Dendritic cell treated with granulocyte-macrophage colony-stimulating factor and Interleukin-4, amounts not matched to agents 40 ng/mL and 50 ng/mL, for 4 days (primary cell): ENCODE data around the gene GPRIN2.
"Not testable (repeated sequence)": the region's sequence is repeated elsewhere in the genome, so short reads cannot be mapped to it uniquely, and the experiment has no call there.

Experiments
- H3K27ac Mint-ChIP-seq: one replicate; pipeline ENCODE4 v1.8.0; 2022; ENCODE audit warnings: mild to moderate bottlenecking, mixed read lengths
- H3K27me3 Mint-ChIP-seq: one replicate; pipeline ENCODE4 v1.8.0; 2022; ENCODE audit warnings: mild to moderate bottlenecking, mixed read lengths
- H3K36me3 Mint-ChIP-seq: one replicate; pipeline ENCODE4 v1.8.0; 2022; ENCODE audit warnings: low read depth, mixed read lengths
- H3K4me1 Mint-ChIP-seq: one replicate; pipeline ENCODE4 v1.8.0; 2022; ENCODE audit warnings: low read depth, mixed read lengths
- H3K4me3 Mint-ChIP-seq: one replicate; pipeline ENCODE4 v1.8.0; 2022; ENCODE audit warnings: mild to moderate bottlenecking, moderate library complexity, mixed read lengths
- H3K9me3 Mint-ChIP-seq: one replicate; pipeline ENCODE4 v1.8.0; 2022; ENCODE audit warnings: mixed read lengths
- intact Hi-C: fragments of 100-400 bp; cut with micrococcal nuclease; formaldehyde crosslinking; loops from one replicate; pipeline ENCODE4 v1.15.0; 2022

GPRIN2 gene

DNA sequence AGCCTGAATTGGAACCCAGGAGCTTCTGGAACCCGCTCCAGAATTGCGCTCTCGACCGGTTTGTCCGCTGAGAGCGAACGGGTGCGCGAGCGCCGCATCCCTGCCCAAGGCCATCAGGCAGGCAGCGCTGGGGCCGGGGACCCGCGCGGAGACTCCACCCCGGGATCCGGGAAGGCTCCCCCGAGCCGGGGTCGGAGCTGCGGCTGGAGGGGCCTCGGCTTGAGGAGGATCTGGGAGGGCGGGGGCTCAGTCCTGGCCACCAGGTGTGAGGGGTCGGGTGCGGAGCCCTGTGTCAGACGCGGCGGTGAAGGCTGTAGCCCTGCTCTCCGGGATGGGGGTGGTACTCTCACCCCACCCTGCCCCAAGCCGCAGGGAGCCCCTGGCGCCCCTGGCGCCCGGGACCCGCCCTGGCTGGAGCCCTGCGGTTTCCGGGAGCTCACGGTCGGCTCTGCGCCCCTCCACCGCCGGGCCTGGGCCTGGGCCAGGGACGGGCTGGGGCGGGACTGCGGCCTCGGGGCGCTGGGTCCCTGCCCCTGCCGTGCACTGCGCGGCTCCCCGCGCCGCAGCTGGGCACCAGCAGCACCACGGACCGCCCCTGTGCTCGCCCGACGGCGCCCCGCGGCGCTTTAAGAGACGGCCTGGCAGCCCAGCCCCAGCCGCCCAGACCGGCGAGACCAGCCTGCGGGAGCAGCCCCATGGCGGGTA, 22.2 kb upstream of the GPRIN2 start, which contains the start of gene SYT15:
Gene SYT15 (plus strand): TSS at position 655 of the 705 bp plus-strand sequence. CDS start 41 bp downstream, at position 696.
- peaks cover 10% of the 10 kb centered on the region for H3K27me3 Mint-ChIP-seq
- intact Hi-C loops, H3K4me1 Mint-ChIP-seq, H3K4me3 Mint-ChIP-seq, H3K36me3 Mint-ChIP-seq, H3K27ac Mint-ChIP-seq, H3K9me3 Mint-ChIP-seq: not testable (repeated sequence)

DNA sequence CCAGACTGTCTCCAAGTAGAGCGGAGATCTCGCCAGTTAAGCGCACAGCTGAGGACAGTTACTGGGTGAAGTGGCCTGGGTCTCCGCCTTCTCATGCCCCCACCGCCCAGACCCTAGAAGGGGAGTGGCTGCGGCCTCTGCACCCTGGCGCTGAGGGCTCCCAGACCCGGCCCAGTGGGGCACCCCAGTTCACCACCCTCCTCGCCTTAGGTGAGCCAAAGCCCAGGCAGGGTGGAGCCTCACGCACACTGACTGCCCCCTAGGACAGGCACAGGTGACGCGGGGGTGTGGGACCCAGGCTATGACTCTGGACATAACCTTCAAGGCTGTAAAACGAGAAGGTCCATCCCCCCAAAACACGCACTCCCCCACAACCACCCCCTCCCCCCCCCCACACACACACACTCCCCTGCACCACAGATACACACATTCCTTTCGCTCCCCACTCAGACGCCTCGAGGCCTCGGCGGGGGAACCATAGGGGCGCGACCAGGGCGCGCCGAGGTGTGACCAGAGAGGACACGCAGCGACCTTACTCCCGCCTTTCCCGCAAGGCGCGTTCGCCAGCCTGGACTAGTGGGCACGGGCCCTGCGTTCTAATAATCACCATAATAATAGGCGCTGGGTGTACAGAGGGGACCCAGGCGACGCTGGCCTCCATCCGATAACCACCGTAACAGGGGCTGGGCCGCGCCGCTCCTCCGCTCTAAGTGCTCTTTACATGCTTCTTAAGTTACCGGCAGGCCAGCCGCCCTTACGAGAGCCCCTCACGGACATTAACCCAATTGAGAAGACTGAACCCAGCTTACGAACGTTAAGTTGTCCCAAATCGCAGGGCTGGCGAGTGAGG, 21.4 kb upstream of the GPRIN2 start:
- H3K4me3 Mint-ChIP-seq: not testable (repeated sequence)

DNA sequence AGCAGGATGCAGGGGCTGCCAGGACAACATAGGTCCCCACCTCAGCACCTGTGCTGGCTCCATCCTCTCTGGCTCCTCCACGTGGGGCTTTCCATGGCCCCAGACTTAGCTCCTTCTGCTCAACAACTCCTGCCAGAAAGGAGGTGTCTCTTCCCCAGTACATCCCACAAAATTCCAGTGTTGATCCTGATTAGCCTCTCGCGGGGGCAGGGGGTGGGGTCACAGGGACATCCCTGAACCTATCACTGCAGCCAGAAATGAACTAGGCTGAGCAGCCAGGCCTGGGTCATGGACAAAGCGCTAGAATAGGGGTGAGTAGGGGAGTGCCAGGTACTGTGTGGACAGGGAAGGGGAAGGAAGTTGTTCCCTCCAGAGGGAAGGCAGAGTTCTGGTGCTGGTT, 17.4 kb upstream of the GPRIN2 start:
- H3K27ac Mint-ChIP-seq, H3K4me1 Mint-ChIP-seq, H3K4me3 Mint-ChIP-seq, H3K9me3 Mint-ChIP-seq, H3K36me3 Mint-ChIP-seq, intact Hi-C loops: not testable (repeated sequence)
- H3K27me3 Mint-ChIP-seq: peaks cover 16% of the 10 kb centered on the region

More for the DNA sequence above, 21.4 kb upstream of the GPRIN2 start:
- intact Hi-C loops, H3K27ac Mint-ChIP-seq, H3K9me3 Mint-ChIP-seq, H3K36me3 Mint-ChIP-seq, H3K4me1 Mint-ChIP-seq: not testable (repeated sequence)
- peaks cover 16% of the 10 kb centered on the region for H3K27me3 Mint-ChIP-seq

DNA sequence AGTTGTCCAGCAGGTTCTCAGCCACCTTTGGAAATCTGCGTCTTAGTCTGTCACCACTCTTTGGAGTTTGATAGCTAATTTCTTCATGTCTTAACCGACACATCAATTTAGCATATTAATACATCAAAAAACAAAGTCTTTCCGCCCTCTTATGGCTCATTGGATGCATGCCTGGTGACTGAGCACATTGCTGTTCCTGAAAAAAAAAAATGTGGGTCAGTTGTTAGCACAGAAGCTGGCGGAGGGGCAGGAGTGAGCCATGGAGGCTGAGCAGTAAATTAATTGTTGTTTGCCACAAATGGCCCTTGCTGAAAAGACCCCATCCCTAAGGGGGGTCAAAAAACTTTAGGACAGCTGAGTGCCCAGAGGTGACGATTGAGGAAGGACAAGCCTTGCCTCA, 16.9 kb upstream of the GPRIN2 start:
- H3K9me3 Mint-ChIP-seq, H3K4me3 Mint-ChIP-seq, H3K36me3 Mint-ChIP-seq, H3K4me1 Mint-ChIP-seq, intact Hi-C loops, H3K27ac Mint-ChIP-seq: not testable (repeated sequence)
- peaks cover 16% of the 10 kb centered on the region for H3K27me3 Mint-ChIP-seq

DNA sequence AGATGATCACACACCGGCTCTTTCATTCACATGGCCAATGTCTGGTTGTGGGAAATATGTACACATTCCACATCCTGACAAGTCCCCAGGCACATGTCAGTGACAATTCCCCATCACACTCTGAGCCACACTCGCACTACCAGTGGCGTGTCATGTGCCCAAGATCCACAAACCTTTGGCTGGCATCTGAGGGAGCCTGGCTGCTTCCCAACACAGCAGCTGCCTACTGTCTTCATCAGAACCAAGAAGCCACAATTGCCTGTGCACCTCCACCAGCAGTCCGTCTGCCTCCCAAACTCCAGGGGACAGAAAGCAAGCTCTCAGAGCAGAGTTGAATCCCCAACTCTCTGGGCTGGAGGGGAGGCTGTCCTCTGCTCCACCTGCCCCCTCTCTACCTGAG, 16.3 kb upstream of the GPRIN2 start:
- H3K27ac Mint-ChIP-seq, H3K36me3 Mint-ChIP-seq, H3K9me3 Mint-ChIP-seq, intact Hi-C loops, H3K4me1 Mint-ChIP-seq, H3K4me3 Mint-ChIP-seq: not testable (repeated sequence)
- H3K27me3 Mint-ChIP-seq: peaks cover 16% of the 10 kb centered on the region

DNA sequence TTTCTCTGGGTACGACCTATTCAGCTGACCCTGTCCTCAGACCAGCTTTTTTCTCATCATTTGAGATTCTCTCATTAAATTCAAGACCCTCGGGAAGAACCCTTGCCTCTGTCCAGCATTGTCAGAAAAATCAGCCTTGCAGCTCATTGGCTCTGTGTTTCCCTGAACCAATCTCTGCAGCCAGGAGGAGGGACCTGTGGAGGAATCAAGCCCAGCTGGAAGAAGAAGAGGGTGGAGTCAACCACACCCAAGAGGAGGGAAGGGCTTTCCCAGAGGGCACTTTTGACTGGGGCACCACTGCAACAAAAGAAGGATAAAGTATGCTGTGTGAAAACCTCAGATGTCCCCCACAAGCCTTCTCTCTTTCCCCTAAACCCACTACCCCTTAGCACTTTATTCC, 14.2 kb upstream of the GPRIN2 start:
- H3K9me3 Mint-ChIP-seq, H3K27ac Mint-ChIP-seq, intact Hi-C loops, H3K4me3 Mint-ChIP-seq, H3K36me3 Mint-ChIP-seq, H3K4me1 Mint-ChIP-seq: not testable (repeated sequence)
- H3K27me3 Mint-ChIP-seq: peaks cover 13% of the 10 kb centered on the region

DNA sequence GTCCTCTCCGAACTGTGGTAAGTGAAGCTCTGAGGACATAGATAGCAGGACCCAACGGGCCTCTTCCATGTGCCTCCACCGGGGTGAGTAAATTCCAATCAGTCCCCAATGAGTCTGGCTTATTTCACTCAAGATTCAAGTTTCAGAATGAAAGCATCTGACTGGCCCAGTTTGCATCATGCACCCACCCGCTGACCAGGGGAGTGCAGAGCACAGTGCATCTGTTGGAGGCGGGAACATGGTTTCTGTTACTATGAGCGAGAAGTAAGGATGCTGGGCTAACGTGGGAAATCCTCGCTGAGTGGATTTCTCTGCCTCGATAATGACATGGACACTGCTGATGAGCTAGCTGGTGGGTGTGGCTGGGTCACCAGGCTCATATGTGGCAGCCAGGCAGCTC, 10.7 kb upstream of the GPRIN2 start:
- H3K27ac Mint-ChIP-seq, intact Hi-C loops, H3K4me1 Mint-ChIP-seq, H3K4me3 Mint-ChIP-seq, H3K36me3 Mint-ChIP-seq, H3K27me3 Mint-ChIP-seq, H3K9me3 Mint-ChIP-seq: not testable (repeated sequence)

DNA sequence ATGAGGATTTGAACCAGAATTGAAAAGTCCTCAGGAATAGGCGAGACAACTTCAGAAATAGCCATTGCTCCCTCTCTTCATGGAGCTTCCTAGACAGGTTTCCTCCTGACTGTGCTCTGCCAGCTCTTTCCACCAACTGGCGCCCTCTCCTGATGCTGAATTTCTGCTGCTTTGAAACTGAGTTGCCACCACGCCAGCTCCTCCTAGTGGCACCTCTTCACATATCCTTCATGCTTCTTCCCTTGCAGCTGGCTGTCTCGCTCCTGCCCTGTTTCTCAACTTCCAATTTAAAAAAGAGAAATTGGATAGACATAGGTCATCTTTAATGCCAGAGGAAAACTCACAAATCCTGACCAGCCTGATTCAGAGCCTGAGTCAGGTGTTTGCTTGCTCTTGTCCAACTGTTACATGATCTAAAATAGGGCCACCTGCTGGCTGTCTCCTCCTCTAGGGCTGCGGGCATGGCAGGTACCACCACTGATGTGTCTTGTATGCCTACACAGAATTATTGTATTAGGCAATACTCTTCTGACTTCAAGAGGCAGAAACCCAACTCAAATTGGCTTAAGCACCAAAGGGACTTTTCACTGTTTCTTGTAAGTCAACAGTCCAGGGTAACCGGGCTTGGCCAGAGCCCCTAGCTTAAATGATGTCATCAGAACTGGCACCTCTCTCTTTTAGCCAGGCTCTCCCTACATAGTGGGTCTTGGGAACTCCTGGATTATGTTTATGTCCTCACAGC, 9.3 kb upstream of the GPRIN2 start:
- H3K36me3 Mint-ChIP-seq, H3K4me3 Mint-ChIP-seq, H3K4me1 Mint-ChIP-seq, intact Hi-C loops, H3K27ac Mint-ChIP-seq, H3K27me3 Mint-ChIP-seq, H3K9me3 Mint-ChIP-seq: not testable (repeated sequence)

DNA sequence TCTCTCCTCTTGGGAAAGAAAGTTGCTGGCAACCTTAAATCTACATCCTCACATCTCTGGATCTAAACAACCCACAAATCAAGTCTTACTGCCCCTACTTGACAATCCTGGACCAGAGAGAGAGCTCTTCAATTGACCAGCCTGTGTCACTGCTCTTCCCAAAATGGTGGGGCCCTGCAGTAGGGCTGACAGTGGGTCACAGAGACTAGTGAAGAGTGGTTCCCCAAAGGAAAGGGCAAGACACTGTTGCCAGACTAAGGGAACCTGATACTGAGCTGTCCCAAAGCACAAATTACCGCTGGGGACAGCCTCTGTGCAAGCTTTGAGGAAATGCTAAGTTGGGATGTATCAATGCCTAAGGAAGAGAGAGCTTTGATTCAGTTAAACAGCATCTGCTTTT, 4.5 kb upstream of the GPRIN2 start:
- intact Hi-C loops: no loop called here
- Mint-ChIP-seq H3K27ac (no peak overlapping the region), H3K4me1 (peaks cover 5% of the 10 kb centered on the region), H3K27me3 (peaks cover 2% of the 10 kb centered on the region), H3K36me3 (no peaks in the 10 kb centered on the region), H3K4me3 (no peak overlapping the region), H3K9me3 (no peaks in the 10 kb centered on the region)

DNA sequence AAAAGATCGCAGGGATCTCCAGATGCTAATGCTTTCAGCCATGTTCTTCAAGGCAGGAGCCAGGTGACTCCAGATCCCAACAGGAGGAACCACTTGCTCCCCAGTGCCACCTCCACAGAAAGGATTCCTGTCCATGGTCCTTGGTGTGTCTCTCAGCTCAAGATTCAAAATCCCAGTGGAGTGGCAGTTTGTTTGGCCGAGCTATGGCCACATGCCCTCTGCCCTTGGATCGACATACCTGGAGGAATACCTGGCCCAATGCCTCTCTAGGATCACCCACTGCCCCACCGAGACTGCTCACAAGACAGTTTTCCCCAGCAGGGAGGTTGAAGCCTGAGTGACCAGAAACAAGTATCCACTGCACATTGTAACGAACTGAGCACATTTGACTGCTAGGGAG, 3.9 kb upstream of the GPRIN2 start:
- H3K4me3 Mint-ChIP-seq: no peak overlapping the region
- H3K9me3 Mint-ChIP-seq: no peaks in the 10 kb centered on the region
- H3K27me3 Mint-ChIP-seq: peaks cover 2% of the 10 kb centered on the region
- no peaks in the 10 kb centered on the region for H3K36me3 Mint-ChIP-seq
- intact Hi-C loops: no loop called here
- no peak overlapping the region for H3K27ac Mint-ChIP-seq
- H3K4me1 Mint-ChIP-seq: peaks cover 5% of the 10 kb centered on the region

GRCh38 chr10:46559231-46559671, 2.8 kb upstream of the GPRIN2 start:
- Mint-ChIP-seq H3K36me3 (no peaks in the 10 kb centered on the region), H3K27ac (no peak overlapping the region)

GRCh38 chr10:46558392-46559185, 2.1 kb upstream of the GPRIN2 start:
- no peak overlapping the region for H3K27ac Mint-ChIP-seq
- no peak overlapping the region for H3K4me3 Mint-ChIP-seq
- H3K27me3 Mint-ChIP-seq: peaks cover 1% of the 10 kb centered on the region
- no peaks in the 10 kb centered on the region for H3K9me3 Mint-ChIP-seq
- peaks cover 5% of the 10 kb centered on the region for H3K4me1 Mint-ChIP-seq
- no peaks in the 10 kb centered on the region for H3K36me3 Mint-ChIP-seq
- intact Hi-C loops: no loop called here

More at GRCh38 chr10:46559231-46559671, 2.8 kb upstream of the GPRIN2 start:
- intact Hi-C loops: no loop called here
- Mint-ChIP-seq H3K27me3 (peaks cover 2% of the 10 kb centered on the region), H3K9me3 (no peaks in the 10 kb centered on the region), H3K4me3 (no peak overlapping the region), H3K4me1 (peaks cover 5% of the 10 kb centered on the region)

DNA sequence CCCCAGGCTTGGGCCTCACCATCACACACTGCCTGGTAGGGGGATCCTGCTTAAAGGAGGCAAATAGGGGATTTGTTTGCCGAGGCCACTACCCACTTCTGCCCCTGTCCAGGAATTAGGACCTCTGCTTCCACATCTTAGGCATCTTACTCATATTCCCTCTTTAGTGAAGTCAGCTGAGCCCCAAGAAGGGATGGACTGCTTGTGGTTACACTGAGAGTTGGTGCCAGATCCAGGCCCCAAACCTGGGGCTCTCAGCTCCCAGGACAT, 1.6 kb upstream of the GPRIN2 start:
- Mint-ChIP-seq H3K27ac (no peak overlapping the region), H3K4me1 (peaks cover 5% of the 10 kb centered on the region), H3K36me3 (no peaks in the 10 kb centered on the region), H3K4me3 (no peak overlapping the region), H3K27me3 (peaks cover 4% of the 10 kb centered on the region), H3K9me3 (no peaks in the 10 kb centered on the region)
- intact Hi-C loops: no loop called here
